ENCODE measurements around the gene BCL2. TPM values are rescaled to one million over a fixed set of nuclear protein-coding genes. Genes with fewer than 3 reads are reported as not detected.
A peak's percentile ranks its signal among the peaks of the same experiment; 100 is the strongest.

BCL2 gene
- total RNA-seq: 17.3 TPM
- long read RNA-seq, full-length matches to known transcripts: 1 of 8 reads
- long read RNA-seq, partial matches to known transcripts: 3 of 8 reads
- long read RNA-seq, other reads (novel, unspliced or antisense): 4 of 8 reads

GRCh38 chr18:63319383-63320122 lies at the start of gene BCL2:
Gene BCL2, minus strand, starts transcription at chr18:63319769.
- Histone ChIP-seq H3K27me3 (no peaks in the 10 kb centered on the region), H3K4me3 (peak within 1 kb of the TSS; percentile 84), H3K36me3 (no peaks in the 10 kb centered on the region), H3K27ac (peak within 1 kb of the TSS; percentile 73), H3K9me3 (no peaks in the 10 kb centered on the region), H3K4me1 (peaks cover 26% of the 10 kb centered on the region)
- no peak for TF ChIP-seq CTCF (IDR thresholded peaks at IDR 0.05)
- intact Hi-C loops (cut with DNase I): loop anchor here (5.0 kb wide), 2 partner anchors 187 to 302 kb away; no protein-coding TSS in a partner anchor
- no peak for DNase-seq
- peak; percentile 4 for ATAC-seq

- peak overlapping the region; percentile 84 for H3K4me3 ChIP-seq
- no peaks in the 10 kb centered on the region for H3K36me3 ChIP-seq
- no peak for TF ChIP-seq CTCF (IDR thresholded peaks at IDR 0.05)
- DNase-seq (no peak), ATAC-seq (no peak)
- H3K27ac ChIP-seq: no peak overlapping the region
- intact Hi-C loops (cut with DNase I): no loop called here
- no peaks in the 10 kb centered on the region for H3K27me3 ChIP-seq
- H3K4me1 ChIP-seq: peaks cover 19% of the 10 kb centered on the region
- no peaks in the 10 kb centered on the region for H3K9me3 ChIP-seq
These were observed 49.0 kb upstream of the BCL2 start for GRCh38 chr18:63368611-63369010.

GRCh38 chr18:63367053-63367953 lies 47.7 kb upstream of the BCL2 start, which contains the start of gene KDSR:
Gene KDSR, minus strand, starts transcription at chr18:63367206. Its CDS starts 88 bp downstream, at chr18:63367118.
- Histone ChIP-seq H3K9me3 (no peaks in the 10 kb centered on the region), H3K4me1 (peaks cover 19% of the 10 kb centered on the region), H3K27ac (peak within 1 kb of the TSS; percentile 94), H3K36me3 (peaks cover 5% of the 10 kb centered on the region), H3K27me3 (no peaks in the 10 kb centered on the region), H3K4me3 (peak within 1 kb of the TSS; percentile 84)
- no peak for TF ChIP-seq CTCF (IDR thresholded peaks at IDR 0.05)
- DNase-seq: peak; percentile 98
- peak; percentile 97 for ATAC-seq
- intact Hi-C loops (cut with DNase I): no loop called here

GRCh38 chr18:63366213-63367052 lies 46.9 kb upstream of the BCL2 start:
- intact Hi-C loops (cut with DNase I): no loop called here
- TF ChIP-seq CTCF (IDR thresholded peaks at IDR 0.05): no peak
- Histone ChIP-seq H3K4me1 (peaks cover 19% of the 10 kb centered on the region), H3K4me3 (peak overlapping the region; percentile 84), H3K9me3 (no peaks in the 10 kb centered on the region), H3K27ac (peak overlapping the region; percentile 94), H3K27me3 (no peaks in the 10 kb centered on the region), H3K36me3 (peaks cover 14% of the 10 kb centered on the region)
- DNase-seq (peak; percentile 78), ATAC-seq (peak; percentile 48)

- no peak for ATAC-seq
These were observed 46.3 kb upstream of the BCL2 start for GRCh38 chr18:63365876-63366212.

More at GRCh38 chr18:63365876-63366212, 46.3 kb upstream of the BCL2 start:
- intact Hi-C loops (cut with DNase I): no loop called here
- DNase-seq: no peak
- no peak for TF ChIP-seq CTCF (IDR thresholded peaks at IDR 0.05)
- peaks cover 18% of the 10 kb centered on the region for H3K36me3 ChIP-seq
- no peaks in the 10 kb centered on the region for H3K27me3 ChIP-seq
- H3K27ac ChIP-seq: no peak overlapping the region
- no peaks in the 10 kb centered on the region for H3K9me3 ChIP-seq
- peaks cover 19% of the 10 kb centered on the region for H3K4me1 ChIP-seq
- H3K4me3 ChIP-seq: peak overlapping the region; percentile 84
